ENCODE data around the gene TRPM4. TPM values are rescaled to one million over a fixed set of nuclear protein-coding genes. Genes with fewer than 3 reads are reported as not detected.

Gene TRPM4
- total and polyA plus RNA-seq, 2 of the 13 experiments (the other 11 are each of a cell fraction or from before 2014, with no cell fraction given): 1.9 to 4.3 TPM

DNA sequence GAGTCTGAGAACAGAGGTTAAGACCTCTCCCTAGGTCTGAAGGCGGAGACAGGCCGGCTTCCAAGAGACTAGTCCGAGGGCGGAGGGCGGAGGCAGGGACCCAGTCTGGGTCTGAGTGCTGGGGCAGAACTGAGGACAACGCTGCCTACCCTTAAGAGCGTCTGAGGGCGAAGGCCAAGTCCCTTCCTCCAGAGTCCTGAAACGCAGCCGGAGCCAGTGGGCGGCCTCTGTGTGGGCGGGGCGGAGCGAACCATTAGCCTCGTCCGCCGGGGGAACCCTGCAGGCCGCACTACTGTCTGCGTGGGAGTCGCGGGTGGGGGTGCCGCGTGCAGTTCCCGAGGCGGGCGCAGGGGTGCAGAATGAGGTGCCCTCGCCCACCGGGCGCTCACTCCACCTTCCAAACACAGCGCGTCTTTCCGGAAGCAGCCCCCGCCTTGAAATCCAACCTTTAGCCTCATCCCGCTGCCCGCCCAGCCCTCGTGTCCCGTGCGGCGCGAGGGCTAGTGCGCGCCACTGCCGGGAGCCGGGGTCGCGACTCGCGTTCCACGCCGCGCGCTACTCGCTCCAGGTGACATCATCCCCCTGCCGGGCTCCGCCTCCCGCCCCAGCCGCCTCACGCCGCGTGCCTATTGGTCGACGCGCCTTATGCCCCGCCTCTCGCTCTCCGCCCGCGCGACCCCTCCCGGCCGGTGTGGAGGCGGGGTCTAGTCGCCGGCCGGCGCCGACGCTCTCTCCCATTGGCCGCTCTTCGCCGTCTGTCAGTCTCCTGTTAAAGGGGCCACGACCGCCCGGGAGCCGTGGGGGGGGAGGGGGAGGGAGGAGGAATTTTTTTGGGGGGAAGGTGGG is 38.8 kb upstream of the TRPM4 start, which contains the start of gene C19orf73 (continued):
- TF ChIP-seq, protein P1, sequence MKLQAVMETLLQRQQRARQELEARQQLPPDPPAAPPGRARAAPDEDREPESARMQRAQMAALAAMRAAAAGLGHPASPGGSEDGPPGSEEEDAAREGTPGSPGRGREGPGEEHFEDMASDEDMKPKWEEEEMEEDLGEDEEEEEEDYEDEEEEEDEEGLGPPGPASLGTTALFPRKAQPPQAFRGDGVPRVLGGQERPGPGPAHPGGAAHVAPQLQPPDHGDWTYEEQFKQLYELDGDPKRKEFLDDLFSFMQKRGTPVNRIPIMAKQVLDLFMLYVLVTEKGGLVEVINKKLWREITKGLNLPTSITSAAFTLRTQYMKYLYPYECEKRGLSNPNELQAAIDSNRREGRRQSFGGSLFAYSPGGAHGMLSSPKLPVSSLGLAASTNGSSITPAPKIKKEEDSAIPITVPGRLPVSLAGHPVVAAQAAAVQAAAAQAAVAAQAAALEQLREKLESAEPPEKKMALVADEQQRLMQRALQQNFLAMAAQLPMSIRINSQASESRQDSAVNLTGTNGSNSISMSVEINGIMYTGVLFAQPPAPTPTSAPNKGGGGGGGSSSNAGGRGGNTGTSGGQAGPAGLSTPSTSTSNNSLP (IDR thresholded peaks at IDR 0.05; ENCODE audit: low read depth, low read length): no peak
- TF ChIP-seq HMGA1 (CRISPR knock-in tag; conservative IDR thresholded peaks at IDR 0.05) (no peak), ZNF251 (CRISPR knock-in tag; IDR thresholded peaks at IDR 0.05) (no peak), ZFP41 (CRISPR knock-in tag; IDR thresholded peaks at IDR 0.05; ENCODE audit: borderline replicate concordance) (no peak; the same call in 1 of the 2 replicates), KLF13 (CRISPR knock-in tag; IDR thresholded peaks at IDR 0.05) (peak; percentile 68; the same call in 1 of the 2 replicates), ZNF589 (CRISPR knock-in tag; conservative IDR thresholded peaks at IDR 0.05) (no peak), MTA3 (CRISPR knock-in tag; IDR thresholded peaks at IDR 0.05) (no peak), ZNF138 (CRISPR knock-in tag; IDR thresholded peaks at IDR 0.05; ENCODE audit: low read depth) (peak; percentile 50; the same call in 1 of the 2 replicates), ZNF225 (CRISPR knock-in tag; IDR thresholded peaks at IDR 0.05) (peak; percentile 93; the same call in 1 of the 2 replicates), MBNL3 (CRISPR knock-in tag; conservative IDR thresholded peaks at IDR 0.05) (no peak), JUN (CRISPR knock-in tag; IDR thresholded peaks at IDR 0.05) (peak; percentile 89), ZHX2 (IDR thresholded peaks at IDR 0.05; ENCODE audit: low read depth) (no peak), ZHX2 (CRISPR knock-in tag; IDR thresholded peaks at IDR 0.05; ENCODE audit: borderline replicate concordance) (0 out of 2 replicates have a peak, but pooled peaks have one; percentile 82), ZNF737 (CRISPR knock-in tag; IDR thresholded peaks at IDR 0.05; ENCODE audit: borderline replicate concordance) (no peak), HHEX (CRISPR knock-in tag; IDR thresholded peaks at IDR 0.05) (no peak), NR0B2 (CRISPR knock-in tag; IDR thresholded peaks at IDR 0.05) (no peak), HOXA7 (CRISPR knock-in tag; IDR thresholded peaks at IDR 0.05) (no peak)
- TF ChIP-seq, protein P2, sequence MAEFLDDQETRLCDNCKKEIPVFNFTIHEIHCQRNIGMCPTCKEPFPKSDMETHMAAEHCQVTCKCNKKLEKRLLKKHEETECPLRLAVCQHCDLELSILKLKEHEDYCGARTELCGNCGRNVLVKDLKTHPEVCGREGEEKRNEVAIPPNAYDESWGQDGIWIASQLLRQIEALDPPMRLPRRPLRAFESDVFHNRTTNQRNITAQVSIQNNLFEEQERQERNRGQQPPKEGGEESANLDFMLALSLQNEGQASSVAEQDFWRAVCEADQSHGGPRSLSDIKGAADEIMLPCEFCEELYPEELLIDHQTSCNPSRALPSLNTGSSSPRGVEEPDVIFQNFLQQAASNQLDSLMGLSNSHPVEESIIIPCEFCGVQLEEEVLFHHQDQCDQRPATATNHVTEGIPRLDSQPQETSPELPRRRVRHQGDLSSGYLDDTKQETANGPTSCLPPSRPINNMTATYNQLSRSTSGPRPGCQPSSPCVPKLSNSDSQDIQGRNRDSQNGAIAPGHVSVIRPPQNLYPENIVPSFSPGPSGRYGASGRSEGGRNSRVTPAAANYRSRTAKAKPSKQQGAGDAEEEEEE (CRISPR knock-in tag; IDR thresholded peaks at IDR 0.05; ENCODE audit: borderline replicate concordance): no peak

All from HepG2 (cell line).